ENCODE measurements around the gene EML1. TPM values are rescaled to one million over a fixed set of nuclear protein-coding genes. Genes with fewer than 3 reads are reported as not detected.

The EML1 gene
- total RNA-seq, 1 donor from 2014 or later, result 57.2 TPM

DNA sequence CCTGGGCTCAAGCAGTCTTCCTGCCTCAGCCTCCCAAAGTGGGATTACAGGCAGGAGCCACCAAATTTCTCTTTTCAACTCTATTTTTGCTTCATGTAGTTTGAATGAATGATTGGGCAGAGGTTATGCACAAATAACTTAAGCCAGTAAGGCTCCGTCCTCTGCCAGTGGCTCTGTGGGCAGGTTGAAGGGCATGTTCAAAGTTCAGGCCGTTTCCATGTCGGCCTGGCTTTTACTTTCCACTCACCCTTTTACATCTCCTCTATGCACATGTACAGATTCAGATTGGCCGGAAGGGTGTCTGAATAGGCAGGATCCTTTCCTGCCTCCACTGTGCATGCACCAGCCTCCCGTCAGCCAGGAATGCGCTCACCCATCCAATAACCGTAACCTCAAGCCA lies 132.3 kb downstream of the EML1 start:
- Histone ChIP-seq H3K9ac (no peak overlapping the region), H3K27me3 (no peaks in the 10 kb centered on the region), H4K20me1 (ENCODE audit: low read depth) (no peaks in the 10 kb centered on the region), H3K9me3 (ENCODE audit: low read depth) (no peaks in the 10 kb centered on the region), H3K4me2 (no peak overlapping the region), H3F3A (ENCODE audit: low read depth) (no peaks in the 10 kb centered on the region), H3K27ac (no peak overlapping the region), H3K4me3 (no peak overlapping the region), H3K4me1 (no peaks in the 10 kb centered on the region), H3K79me2 (ENCODE audit: low read depth) (no peaks in the 10 kb centered on the region), H3K36me3 (peaks cover 15% of the 10 kb centered on the region), H2AFZ (replicated peaks) (no peak overlapping the region)
- Mint-ChIP-seq H3K27me3 (ENCODE audit: insufficient read depth, low read depth) (no peaks in the 10 kb centered on the region), H3K4me1 (peaks cover 7% of the 10 kb centered on the region), H3K4me3 (no peak overlapping the region), H3K9me3 (peaks cover 10% of the 10 kb centered on the region), H3K36me3 (peaks cover 44% of the 10 kb centered on the region), H3K27ac (no peak overlapping the region)
- no peak for DNase-seq (ENCODE audit: low spot score)
- TF ChIP-seq EZH2phosphoT487 (IDR thresholded peaks at IDR 0.05) (no peak), EZH2 (IDR thresholded peaks at IDR 0.05) (no peak), CTCF (IDR thresholded peaks at IDR 0.05) (no peak)

DNA sequence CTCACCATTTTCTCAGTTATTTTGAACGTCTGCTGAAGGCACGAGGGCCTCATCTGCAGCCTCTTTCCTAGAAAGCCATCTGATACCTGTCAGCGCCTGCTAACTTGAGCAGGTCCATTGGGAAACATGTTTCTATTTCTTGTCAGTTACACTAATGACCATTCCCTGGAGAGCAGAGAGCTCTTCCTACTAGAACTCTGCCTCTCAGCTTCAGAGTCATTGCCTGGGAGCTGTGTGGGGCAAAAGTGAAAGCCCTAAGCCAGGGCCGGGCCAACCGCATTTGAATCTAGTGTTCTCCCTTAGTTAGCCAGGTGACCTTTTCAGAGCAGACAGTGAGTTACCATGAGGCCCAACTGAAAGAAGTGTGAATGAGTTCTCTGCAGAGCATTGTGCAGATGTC lies 135.8 kb downstream of the EML1 start:
- H3K4me1 Mint-ChIP-seq, result peaks cover 7% of the 10 kb centered on the region
- no peak overlapping the region for H3K4me3 Mint-ChIP-seq
- Histone ChIP-seq H3K36me3 (peaks cover 10% of the 10 kb centered on the region), H3K4me2 (no peak overlapping the region), H3K4me1 (no peaks in the 10 kb centered on the region), H3K27me3 (no peaks in the 10 kb centered on the region), H3F3A (ENCODE audit: low read depth) (no peaks in the 10 kb centered on the region), H3K9me3 (ENCODE audit: low read depth) (no peaks in the 10 kb centered on the region), H3K4me3 (no peak overlapping the region), H2AFZ (replicated peaks) (no peak overlapping the region), H3K9ac (no peak overlapping the region), H4K20me1 (ENCODE audit: low read depth) (no peaks in the 10 kb centered on the region), H3K27ac (no peak overlapping the region), H3K79me2 (ENCODE audit: low read depth) (no peaks in the 10 kb centered on the region)
- peaks cover 25% of the 10 kb centered on the region for H3K36me3 Mint-ChIP-seq
- peaks cover 2% of the 10 kb centered on the region for H3K27me3 Mint-ChIP-seq (ENCODE audit: insufficient read depth, low read depth)
- no peak overlapping the region for H3K27ac Mint-ChIP-seq
- no peak for DNase-seq (ENCODE audit: low spot score)
- H3K9me3 Mint-ChIP-seq, result peaks cover 10% of the 10 kb centered on the region
- TF ChIP-seq EZH2phosphoT487 (IDR thresholded peaks at IDR 0.05) (no peak), CTCF (IDR thresholded peaks at IDR 0.05) (no peak), EZH2 (IDR thresholded peaks at IDR 0.05) (no peak)

- Histone ChIP-seq H3K4me3 (no peak overlapping the region), H3K36me3 (peaks cover 8% of the 10 kb centered on the region), H3K9ac (no peak overlapping the region), H3K79me2 (ENCODE audit: low read depth) (no peaks in the 10 kb centered on the region), H4K20me1 (ENCODE audit: low read depth) (no peaks in the 10 kb centered on the region), H3K9me3 (ENCODE audit: low read depth) (no peaks in the 10 kb centered on the region), H2AFZ (replicated peaks) (no peak overlapping the region), H3K4me2 (no peak overlapping the region), H3K4me1 (no peaks in the 10 kb centered on the region), H3K27ac (no peak overlapping the region), H3K27me3 (no peaks in the 10 kb centered on the region), H3F3A (ENCODE audit: low read depth) (no peaks in the 10 kb centered on the region)
- no peak overlapping the region for H3K27ac Mint-ChIP-seq
- H3K27me3 Mint-ChIP-seq (ENCODE audit: insufficient read depth, low read depth), result peaks cover 2% of the 10 kb centered on the region
- TF ChIP-seq EZH2 (IDR thresholded peaks at IDR 0.05) (no peak), EZH2phosphoT487 (IDR thresholded peaks at IDR 0.05) (no peak)
- peaks cover 25% of the 10 kb centered on the region for H3K36me3 Mint-ChIP-seq
- no peak for DNase-seq (ENCODE audit: low spot score)
- no peak overlapping the region for H3K4me3 Mint-ChIP-seq
- peaks cover 9% of the 10 kb centered on the region for H3K4me1 Mint-ChIP-seq
- H3K9me3 Mint-ChIP-seq, result peaks cover 10% of the 10 kb centered on the region
Measured at GRCh38 chr14:99929601-99930000, 136.4 kb downstream of the EML1 start.

GRCh38 chr14:99930420-99931274 lies 137.4 kb downstream of the EML1 start:
- Histone ChIP-seq H3K27me3 (no peaks in the 10 kb centered on the region), H4K20me1 (ENCODE audit: low read depth) (no peaks in the 10 kb centered on the region), H3K9ac (no peak overlapping the region), H3K79me2 (ENCODE audit: low read depth) (no peaks in the 10 kb centered on the region), H3K4me3 (no peak overlapping the region), H3K4me1 (no peaks in the 10 kb centered on the region), H3K4me2 (no peak overlapping the region), H3K9me3 (ENCODE audit: low read depth) (no peaks in the 10 kb centered on the region), H2AFZ (replicated peaks) (no peak overlapping the region), H3F3A (ENCODE audit: low read depth) (no peaks in the 10 kb centered on the region), H3K27ac (no peak overlapping the region), H3K36me3 (peaks cover 8% of the 10 kb centered on the region)
- H3K4me3 Mint-ChIP-seq, result no peak overlapping the region
- DNase-seq (ENCODE audit: low spot score), result no peak
- TF ChIP-seq EZH2phosphoT487 (IDR thresholded peaks at IDR 0.05) (no peak), CTCF (IDR thresholded peaks at IDR 0.05) (no peak), EZH2 (IDR thresholded peaks at IDR 0.05) (no peak)
- peaks cover 2% of the 10 kb centered on the region for H3K27me3 Mint-ChIP-seq (ENCODE audit: insufficient read depth, low read depth)
- peaks cover 13% of the 10 kb centered on the region for H3K4me1 Mint-ChIP-seq
- peaks cover 10% of the 10 kb centered on the region for H3K9me3 Mint-ChIP-seq
- H3K27ac Mint-ChIP-seq, result no peak overlapping the region
- peaks cover 22% of the 10 kb centered on the region for H3K36me3 Mint-ChIP-seq

Data from neural progenitor cell (in vitro differentiated cells).